ENCODE data around the gene NUBP2. TPM values are rescaled to one million over a fixed set of nuclear protein-coding genes. Genes with fewer than 3 reads are reported as not detected.

The NUBP2 gene
- total RNA-seq (10 to 100 TPM; 20.4 to 42.5 (median 25.6) TPM), polyA plus RNA-seq (10 to 100 TPM; 55.7 to 58.8 TPM)

- no peak for TF ChIP-seq CTCF (IDR thresholded peaks at IDR 0.05)
- DNase-seq: peak; percentile 96 to 100 (median 100)
- FAIRE-seq: peak; percentile 99
- intact Hi-C loops (cut with DNase I): no loop called here
- Histone ChIP-seq H3K4me3 (peak within 1 kb of the TSS; percentile 75 to 97 (median 93)), H3K9me3 (no peaks in the 10 kb centered on the region), H3K27ac (peak within 1 kb of the TSS; percentile 85 to 96 (median 88)), H3K27me3 (no peaks in the 10 kb centered on the region), H3K36me3 (peaks cover 0 to 6% (median 5%) of the 10 kb centered on the region in 3 donors), H3K4me1 (peaks cover 11 to 17% (median 16%) of the 10 kb centered on the region in 3 donors)
- ATAC-seq: peak; percentile 88 to 95 (median 90)
- 0% methylated on average over 81 to 102 of the region's 102 CpGs for WGBS, 2 donors
These were observed at the start of gene NUBP2, which contains the start of gene SPSB3 for GRCh38 chr16:1782408-1783264. TSS of gene NUBP2 (plus strand) at chr16:1782960. CDS start at chr16:1783021, 61 bp downstream. TSS of gene SPSB3 (minus strand) at chr16:1782571. CDS start at chr16:1781483, 1,088 bp downstream.

GRCh38 chr16:1734123-1734522 is 48.6 kb upstream of the NUBP2 start:
- H3K27me3 ChIP-seq: no peaks in the 10 kb centered on the region
- H3K9me3 ChIP-seq: no peaks in the 10 kb centered on the region
- DNase-seq (no peak), ATAC-seq (peak in 1 of 4 donors; percentile 32), FAIRE-seq (no peak)
- no peak overlapping the region for H3K4me3 ChIP-seq
- no peak for TF ChIP-seq CTCF (IDR thresholded peaks at IDR 0.05)
- peaks cover 0 to 31% (median 3%) of the 10 kb centered on the region in 3 donors for H3K36me3 ChIP-seq
- intact Hi-C loops (cut with DNase I): no loop called here
- H3K27ac ChIP-seq: no peak overlapping the region
- H3K4me1 ChIP-seq: no peaks in the 10 kb centered on the region
- 95 to 97% methylated on average over 22 of the region's 22 CpGs for WGBS, 2 donors

- DNase-seq: no peak
- FAIRE-seq: no peak
These were observed 47.9 kb upstream of the NUBP2 start for GRCh38 chr16:1734816-1735215.

GRCh38 chr16:1740234-1740633 is 42.5 kb upstream of the NUBP2 start:
- Histone ChIP-seq H3K4me3 (no peak overlapping the region), H3K36me3 (peaks cover 0 to 11% (median 0%) of the 10 kb centered on the region in 3 donors), H3K9me3 (no peaks in the 10 kb centered on the region), H3K27ac (no peak overlapping the region), H3K4me1 (no peaks in the 10 kb centered on the region), H3K27me3 (no peaks in the 10 kb centered on the region)
- no peak for ATAC-seq
- FAIRE-seq: no peak
- intact Hi-C loops (cut with DNase I): no loop called here
- WGBS, 2 donors: 95 to 97% methylated on average over 33 of the region's 33 CpGs
- TF ChIP-seq CTCF (IDR thresholded peaks at IDR 0.05): no peak
- no peak for DNase-seq

More at GRCh38 chr16:1734816-1735215, 47.9 kb upstream of the NUBP2 start:
- H3K27me3 ChIP-seq: no peaks in the 10 kb centered on the region
- intact Hi-C loops (cut with DNase I): no loop called here
- WGBS, 2 donors: 97 to 98% methylated on average over 22 of the region's 22 CpGs
- peaks cover 0 to 28% (median 3%) of the 10 kb centered on the region in 3 donors for H3K36me3 ChIP-seq
- ATAC-seq: peak in 1 of 4 donors; percentile 11
- H3K9me3 ChIP-seq: no peaks in the 10 kb centered on the region
- TF ChIP-seq CTCF (IDR thresholded peaks at IDR 0.05): no peak
- no peak overlapping the region for H3K27ac ChIP-seq
- no peak overlapping the region for H3K4me3 ChIP-seq
- no peaks in the 10 kb centered on the region for H3K4me1 ChIP-seq

All from pancreas (tissue), 10 donors.